Measurements from ENCODE around the gene SUPT20HL1.
A peak's percentile ranks its signal among the peaks of the same experiment; 100 is the strongest.

DNA sequence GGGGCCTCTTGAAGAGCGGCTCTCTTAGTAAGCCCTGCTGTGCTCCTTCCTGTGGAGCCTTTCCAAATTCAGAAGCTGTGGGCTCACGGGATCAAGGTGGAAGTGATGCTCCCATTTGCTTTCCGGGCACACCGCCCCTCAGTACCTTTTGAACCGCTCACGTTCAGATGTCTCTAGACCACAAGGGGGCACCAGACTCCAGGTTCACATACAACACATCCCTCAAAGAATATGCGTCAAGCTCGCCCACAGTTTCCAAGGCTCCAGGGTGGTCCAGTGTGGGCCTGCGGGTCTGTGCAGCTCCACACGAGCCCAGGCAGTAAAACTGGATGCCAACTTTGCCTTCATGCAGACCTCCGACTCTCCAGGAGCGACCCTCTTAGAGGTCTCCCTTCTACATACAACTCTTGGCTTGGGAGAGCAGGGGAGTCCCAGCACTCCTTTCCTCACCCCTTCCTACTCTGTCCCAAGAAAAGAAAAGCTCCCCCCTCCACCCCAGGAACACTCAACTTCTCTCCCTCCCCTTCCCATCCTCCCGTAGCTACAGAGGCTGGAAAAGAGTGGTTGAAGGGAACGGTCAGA lies 11.0 kb downstream of the SUPT20HL1 start:
- no peak for TF ChIP-seq EZH2phosphoT487 (IDR thresholded peaks at IDR 0.05; ENCODE audit: low read depth)
- TF ChIP-seq, protein P1, sequence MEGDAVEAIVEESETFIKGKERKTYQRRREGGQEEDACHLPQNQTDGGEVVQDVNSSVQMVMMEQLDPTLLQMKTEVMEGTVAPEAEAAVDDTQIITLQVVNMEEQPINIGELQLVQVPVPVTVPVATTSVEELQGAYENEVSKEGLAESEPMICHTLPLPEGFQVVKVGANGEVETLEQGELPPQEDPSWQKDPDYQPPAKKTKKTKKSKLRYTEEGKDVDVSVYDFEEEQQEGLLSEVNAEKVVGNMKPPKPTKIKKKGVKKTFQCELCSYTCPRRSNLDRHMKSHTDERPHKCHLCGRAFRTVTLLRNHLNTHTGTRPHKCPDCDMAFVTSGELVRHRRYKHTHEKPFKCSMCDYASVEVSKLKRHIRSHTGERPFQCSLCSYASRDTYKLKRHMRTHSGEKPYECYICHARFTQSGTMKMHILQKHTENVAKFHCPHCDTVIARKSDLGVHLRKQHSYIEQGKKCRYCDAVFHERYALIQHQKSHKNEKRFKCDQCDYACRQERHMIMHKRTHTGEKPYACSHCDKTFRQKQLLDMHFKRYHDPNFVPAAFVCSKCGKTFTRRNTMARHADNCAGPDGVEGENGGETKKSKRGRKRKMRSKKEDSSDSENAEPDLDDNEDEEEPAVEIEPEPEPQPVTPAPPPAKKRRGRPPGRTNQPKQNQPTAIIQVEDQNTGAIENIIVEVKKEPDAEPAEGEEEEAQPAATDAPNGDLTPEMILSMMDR (IDR thresholded peaks at IDR 0.05; ENCODE audit: low read depth, low read length) = peak; percentile 69
